Body of pancreas (tissue), 4 donors: ENCODE data around the gene PTPRT. TPM values are rescaled to one million over a fixed set of nuclear protein-coding genes. Genes with fewer than 3 reads are reported as not detected.

Experiments
- ATAC-seq: fragments of 150-250 bp; one replicate; pipeline ENCODE4 v1.9.1; 2016
- DNase-seq, 4 donors: peaks; one replicate each; pipeline ENCODE4 v3.0.0-alpha.2; 2019
- H3K27ac ChIP-seq, 4 donors: fragments of 200-600 bp; sonication (generic); 1 replicate in 3 of 4; 2 replicates in 1 of 4; pipeline versions ENCODE4 v1.5.1 to v1.6.1; 2016 to 2019; ENCODE audit warnings: mild to moderate bottlenecking in 1 of 4, mixed read lengths in 1 of 4, moderate library complexity in 1 of 4
- H3K27me3 ChIP-seq, 2 donors: fragments of 200-600 bp; sonication (generic); one replicate each; pipeline ENCODE4 v1.6.0; 2016; ENCODE audit warnings: mild to moderate bottlenecking in 1 of 2
- H3K36me3 ChIP-seq, 2 donors: fragments of 200-600 bp; sonication (generic); replicated peaks in 1 of 2; 2 replicates each; pipeline ENCODE4 v1.5.1; 2016; ENCODE audit warnings: low read depth in 2 of 2; ENCODE audit not compliant: insufficient read depth in 1 of 2
- H3K4me1 ChIP-seq: fragments of 200-600 bp; sonication (generic); one replicate; pipeline ENCODE4 v1.6.0; 2016
- H3K4me3 ChIP-seq, 2 donors: fragments of 200-600 bp; sonication (generic); 1 replicate in 1 of 2; 2 replicates in 1 of 2; pipeline ENCODE4 v1.5.1; 2016 to 2019
- H3K9me3 ChIP-seq, 3 donors: fragments of 200-600 bp; sonication (generic); 1 replicate in 2 of 3; 2 replicates in 1 of 3; pipeline ENCODE4 v1.5.1; 2016
- CTCF ChIP-seq, 7 experiments: fragments of 450-650 bp in 4 of 7; fragments of 200-600 bp in 3 of 7; sonication (generic) in 3 of 7; IDR thresholded peaks; one replicate each; pipeline ENCODE4 v1.5.1; 2016 to 2019; ENCODE audit warnings: antibody characterized with exemption in 7 of 7
- POLR2A ChIP-seq, 3 donors: fragments of 450-650 bp; IDR thresholded peaks; one replicate each; pipeline ENCODE4 v1.6.1; 2016; ENCODE audit warnings: antibody characterized with exemption in 3 of 3, mild to moderate bottlenecking in 2 of 3
- WGBS, 2 donors: methylation state at CpG; one replicate each; pipeline ENCODE4 v1.1.5; 2017; 5-methylcytosine and 5-hydroxymethylcytosine counted together
- intact Hi-C: fragments of 100-400 bp; cut with DNase I; formaldehyde crosslinking; loops from one replicate; pipeline ENCODE4 v1.15.1; 2023
- total RNA-seq, 2 donors: library from RNA; depleted of rRNA; stranded (reverse); fragments of >200 nt; gene quantifications; one replicate each; pipeline ENCODE4 v1.1.0, GENCODE V29; 2016

The PTPRT gene
- total RNA-seq, 2 donors from 2014 or later = 0.33 to 1.0 TPM

DNA sequence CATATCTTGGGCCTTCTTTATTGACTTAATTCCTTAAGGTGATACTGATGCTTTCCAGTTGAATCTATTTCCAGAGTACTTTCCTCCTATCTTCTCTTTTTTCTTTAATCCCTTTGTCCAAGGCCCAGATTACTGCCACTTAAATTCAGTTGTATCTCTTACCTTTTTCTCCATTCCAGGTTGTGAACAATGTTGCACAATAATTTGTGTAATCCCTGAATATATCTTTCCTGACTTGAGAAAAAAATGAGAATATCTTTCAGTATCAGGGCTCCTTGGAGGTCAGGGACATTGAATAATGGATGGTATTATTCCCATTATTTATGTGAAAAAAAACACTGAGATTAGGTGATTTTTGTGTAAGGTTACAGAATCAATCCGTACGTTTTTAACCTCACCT lies 683.3 kb downstream of the PTPRT start:
- ATAC-seq (no peak), DNase-seq (no peak)
- Histone ChIP-seq H3K36me3 (no peaks in the 10 kb centered on the region), H3K9me3 (no peaks in the 10 kb centered on the region), H3K27ac (no peak overlapping the region), H3K4me1 (no peaks in the 10 kb centered on the region), H3K4me3 (no peak overlapping the region), H3K27me3 (no peaks in the 10 kb centered on the region)
- WGBS, 2 donors = 64 to 67% methylated on average over 2 of the region's 2 CpGs
- intact Hi-C loops = no loop called here
- TF ChIP-seq POLR2A (IDR thresholded peaks at IDR 0.05) = no peak
- no peak for TF ChIP-seq CTCF (IDR thresholded peaks at IDR 0.05)

GRCh38 chr20:42502591-42502990 lies 687.1 kb downstream of the PTPRT start:
- ATAC-seq (no peak), DNase-seq (no peak)
- intact Hi-C loops = no loop called here
- Histone ChIP-seq H3K36me3 (no peaks in the 10 kb centered on the region), H3K4me3 (no peak overlapping the region), H3K4me1 (no peaks in the 10 kb centered on the region), H3K9me3 (no peaks in the 10 kb centered on the region), H3K27me3 (no peaks in the 10 kb centered on the region), H3K27ac (no peak overlapping the region)
- TF ChIP-seq POLR2A (IDR thresholded peaks at IDR 0.05) (no peak), CTCF (IDR thresholded peaks at IDR 0.05) (no peak)

DNA sequence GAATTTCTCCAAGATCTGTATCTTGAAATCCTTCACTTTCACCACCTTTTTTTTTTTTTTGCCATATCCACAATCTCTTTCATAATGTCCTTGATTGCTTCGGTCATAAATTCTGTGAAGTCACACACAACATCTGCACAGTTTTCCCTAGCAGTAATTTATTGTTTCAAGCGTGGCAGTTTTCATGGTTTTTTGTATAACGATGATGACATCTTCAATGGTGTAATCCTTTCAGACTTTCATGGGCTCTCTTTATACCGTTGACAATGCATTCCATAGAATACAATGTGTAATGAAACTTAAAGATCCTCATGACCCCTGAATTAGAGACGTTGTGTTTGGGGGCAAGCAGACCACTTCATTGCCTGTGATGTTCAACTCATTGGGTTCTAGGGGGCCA lies 693.1 kb downstream of the PTPRT start:
- no peaks in the 10 kb centered on the region for H3K36me3 ChIP-seq
- intact Hi-C loops = no loop called here
- H3K4me1 ChIP-seq = no peaks in the 10 kb centered on the region
- no peak overlapping the region for H3K4me3 ChIP-seq
- WGBS, 2 donors = 72 to 76% methylated on average over 5 of the region's 5 CpGs
- ATAC-seq (no peak), DNase-seq (no peak)
- H3K27me3 ChIP-seq = no peaks in the 10 kb centered on the region
- no peak for TF ChIP-seq POLR2A (IDR thresholded peaks at IDR 0.05)
- no peaks in the 10 kb centered on the region for H3K9me3 ChIP-seq
- H3K27ac ChIP-seq = no peak overlapping the region

- ATAC-seq (no peak), DNase-seq (no peak)
- Histone ChIP-seq H3K27ac (no peak overlapping the region), H3K36me3 (no peaks in the 10 kb centered on the region), H3K27me3 (no peaks in the 10 kb centered on the region), H3K4me3 (no peak overlapping the region), H3K9me3 (no peaks in the 10 kb centered on the region), H3K4me1 (no peaks in the 10 kb centered on the region)
- TF ChIP-seq CTCF (IDR thresholded peaks at IDR 0.05) (no peak), POLR2A (IDR thresholded peaks at IDR 0.05) (no peak)
- intact Hi-C loops = no loop called here
- WGBS, 2 donors = 74 to 76% methylated on average over 4 of the region's 4 CpGs
These were observed 695.4 kb downstream of the PTPRT start for GRCh38 chr20:42494290-42494689.

GRCh38 chr20:42493001-42493400 lies 696.7 kb downstream of the PTPRT start:
- Histone ChIP-seq H3K36me3 (no peaks in the 10 kb centered on the region), H3K4me3 (no peak overlapping the region), H3K27me3 (no peaks in the 10 kb centered on the region), H3K27ac (no peak overlapping the region), H3K4me1 (no peaks in the 10 kb centered on the region), H3K9me3 (no peaks in the 10 kb centered on the region)
- DNase-seq (no peak), ATAC-seq (no peak)
- intact Hi-C loops = no loop called here
- no peak for TF ChIP-seq CTCF (IDR thresholded peaks at IDR 0.05)
- TF ChIP-seq POLR2A (IDR thresholded peaks at IDR 0.05) = no peak
